Heart left ventricle (tissue), 16 donors: ENCODE measurements around the gene TMEM123. TPM values are rescaled to one million over a fixed set of nuclear protein-coding genes. Genes with fewer than 3 reads are reported as not detected.

Source experiments
- ATAC-seq, 4 donors: fragments of 200-7000 bp; cut with Tn5 transposase; one replicate each; pipeline ENCODE4 v1.9.1; 2020 to 2022; ENCODE audit warnings: moderate library complexity in 4 of 4, mild to moderate bottlenecking in 3 of 4, moderate number of reproducible peaks in 1 of 4
- DNase-seq, 5 donors: peaks; one replicate each; pipeline ENCODE4 v3.0.0-alpha.2; 2020
- H3K27ac ChIP-seq, 12 donors: fragments of 200-600 bp; sonication (generic) in 4 of 12; one replicate each; pipeline versions ENCODE4 v1.5.0 to v1.8.0; 2016 to 2022; ENCODE audit warnings: mild to moderate bottlenecking in 2 of 12
- H3K27me3 ChIP-seq, 9 donors: fragments of 200-600 bp; sonication (generic) in 2 of 9; one replicate each; pipeline versions ENCODE4 v1.5.1 to v1.8.0; 2016 to 2022; ENCODE audit warnings: mild to moderate bottlenecking in 3 of 9
- H3K36me3 ChIP-seq, 9 donors: fragments of 200-600 bp; sonication (generic) in 2 of 9; one replicate each; pipeline versions ENCODE4 v1.5.0 to v1.8.0; 2018 to 2022; ENCODE audit warnings: mild to moderate bottlenecking in 2 of 9
- H3K4me1 ChIP-seq, 12 donors: fragments of 200-600 bp; sonication (generic) in 4 of 12; one replicate each; pipeline versions ENCODE4 v1.5.0 to v1.8.0; 2016 to 2022; ENCODE audit warnings: mild to moderate bottlenecking in 3 of 12
- H3K4me3 ChIP-seq, 12 donors: fragments of 200-600 bp; sonication (generic) in 4 of 12; one replicate each; pipeline versions ENCODE4 v1.5.0 to v1.8.0; 2017 to 2022; ENCODE audit warnings: mild to moderate bottlenecking in 9 of 12, moderate library complexity in 4 of 12
- H3K9me3 ChIP-seq, 12 donors: fragments of 200-600 bp; sonication (generic) in 4 of 12; one replicate each; pipeline versions ENCODE4 v1.5.0 to v1.8.0; 2016 to 2022; ENCODE audit warnings: mild to moderate bottlenecking in 1 of 12
- CTCF ChIP-seq, 12 donors: fragments of 200-600 bp; sonication (generic) in 4 of 12; IDR thresholded peaks; one replicate each; pipeline versions ENCODE4 v1.5.0 to v1.8.0; 2018 to 2022; ENCODE audit warnings: antibody characterized with exemption in 12 of 12, mild to moderate bottlenecking in 5 of 12
- POLR2A ChIP-seq, 2 donors: fragments of 450-650 bp; IDR thresholded peaks; one replicate each; pipeline ENCODE4 v1.6.1; 2017; ENCODE audit warnings: antibody characterized with exemption in 2 of 2, mild to moderate bottlenecking in 2 of 2, moderate library complexity in 2 of 2
- WGBS, 4 donors: extraction: QIAGEN DNeasy Blood & Tissue Kit in 2 of 4; methylation state at CpG; one replicate each; pipeline versions ENCODE4 v1.1.5 to v1.1.7; 2013 to 2018; 5-methylcytosine and 5-hydroxymethylcytosine counted together
- intact Hi-C, 10 donors: fragments of 100-400 bp; cut with DNase I; formaldehyde crosslinking; loops; one replicate each; pipeline versions ENCODE4 v1.11.1 to v1.14.2; 2022
- polyA plus RNA-seq, 2 donors: library from polyadenylated mRNA; stranded (reverse); fragments of 200-250 nt; gene quantifications; one replicate each; pipeline ENCODE4 v1.2.3, GENCODE V29; 2013
- total RNA-seq, 9 donors: library from RNA; depleted of rRNA in 2 of 9; stranded (reverse); fragments of >200 nt in 2 of 9; fragmentation: NEBNext Ultra II Directional in 3 of 9; extraction: Animal tissue kit (Norgen Biotek cat#: 25700) in 3 of 9; gene quantifications; one replicate each; pipeline versions ENCODE4 v1.1.0 to v1.2.4, GENCODE V29; 2016 to 2023
- donor health status: ischemic (EF 13 %, LVEDD 7.1; RV severe dilation, severe dysfunction).
- donor health status: healthy with polysubstance abuse.
- donor health status: DM: no; HTN: yes; CAD: no.
- donor health status: DM: no; HTN: no; CAD: no.
- donor health status: ischemic (EF 25% LVEDD 6.9; RV normal size, moderate dysfunction).
- donor health status: ischemic (EF 25% LVEDD 5.7; RV mildly dilated, moderate dysfunction).
- donor health status: healthy.
- donor health status: DM: yes; HTN: yes; CAD: no.
- donor health status: ischemic (EF 35%, LVEDD 5.7; RV mildly dilated, moderate dysfunction).
- donor health status: nonischemic (EF 11% LVEDD 7.7; RV severe dilation, severe dysfunction).
- donor health status: DM: yes; HTN: yes; CAD: no.
- donor health status: PGD.
- donor health status: ischemic (EF 29% LVEDD 5.4; RV normal size, mild dysfunction).
- donor health status: nonischemic (EF 23%, LVEDD 6.1; RV moderate dilation, normal function).

TMEM123 gene
- total and polyA plus RNA-seq, 11 donors: 25.0 to 116 (median 75.6) TPM

DNA sequence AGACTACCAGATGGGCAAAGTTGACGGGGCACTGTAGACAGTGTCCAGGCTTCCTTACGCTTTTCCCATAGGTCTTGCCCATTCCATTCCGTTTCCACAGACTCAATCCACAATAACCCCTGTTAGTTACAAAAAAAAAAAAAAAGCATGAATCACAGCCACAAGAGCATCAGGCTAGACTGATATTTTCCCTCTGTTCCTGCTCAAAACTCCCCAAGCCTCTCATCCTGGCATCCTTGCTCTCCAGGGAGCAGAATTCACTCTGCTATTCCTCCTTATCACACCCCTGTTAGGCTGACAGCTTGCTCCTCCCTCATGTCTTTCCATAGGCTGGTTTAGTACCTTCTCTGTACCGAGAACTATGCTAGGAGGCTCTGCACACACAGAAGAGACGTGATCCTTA lies 42.2 kb downstream of the TMEM123 start:
- ATAC-seq (peak in 3 of 4 donors; percentile 13 to 33 (median 31)), DNase-seq (no peak)
- TF ChIP-seq POLR2A (IDR thresholded peaks at IDR 0.05) (no peak), CTCF (IDR thresholded peaks at IDR 0.05) (no peak)
- Histone ChIP-seq H3K27ac (no peak overlapping the region), H3K4me1 (peaks cover 0 to 42% (median 7%) of the 10 kb centered on the region in 12 donors), H3K27me3 (no peaks in the 10 kb centered on the region), H3K9me3 (no peaks in the 10 kb centered on the region), H3K4me3 (no peak overlapping the region), H3K36me3 (peaks cover 0 to 15% (median 4%) of the 10 kb centered on the region in 9 donors)
- intact Hi-C loops: no loop called here
- WGBS, 4 donors: 57 to 68% (median 66%) methylated on average over 5 of the region's 5 CpGs

DNA sequence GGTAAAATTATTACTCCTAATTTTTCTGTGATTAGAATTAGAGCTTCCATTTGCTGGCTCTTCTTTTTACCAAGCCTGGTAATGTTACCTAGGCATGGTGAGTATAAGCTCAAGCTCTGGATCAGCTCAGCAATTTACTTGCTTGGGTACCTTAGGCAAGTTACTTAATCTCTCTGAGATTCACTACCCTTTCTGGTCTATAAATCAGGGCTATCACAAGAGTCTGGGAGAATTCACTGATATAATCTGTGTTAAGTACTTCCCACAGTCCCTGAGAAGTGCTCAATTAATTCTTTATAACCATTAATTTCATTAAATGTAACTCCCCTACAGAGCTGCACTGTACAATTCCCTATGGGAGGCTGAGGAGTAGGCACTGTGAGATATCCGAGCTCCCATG lies 44.2 kb downstream of the TMEM123 start:
- H3K9me3 ChIP-seq: no peaks in the 10 kb centered on the region
- H3K27ac ChIP-seq: no peak overlapping the region
- H3K36me3 ChIP-seq: peaks cover 0 to 29% (median 15%) of the 10 kb centered on the region in 9 donors
- H3K27me3 ChIP-seq: no peaks in the 10 kb centered on the region
- peaks cover 0 to 44% (median 7%) of the 10 kb centered on the region in 12 donors for H3K4me1 ChIP-seq
- H3K4me3 ChIP-seq: no peak overlapping the region
- DNase-seq (no peak), ATAC-seq (no peak)
- WGBS, 4 donors: 80 to 96% (median 94%) methylated on average over 1 of the region's 1 CpG
- no peak for TF ChIP-seq POLR2A (IDR thresholded peaks at IDR 0.05)
- TF ChIP-seq CTCF (IDR thresholded peaks at IDR 0.05): no peak
- intact Hi-C loops: no loop called here

DNA sequence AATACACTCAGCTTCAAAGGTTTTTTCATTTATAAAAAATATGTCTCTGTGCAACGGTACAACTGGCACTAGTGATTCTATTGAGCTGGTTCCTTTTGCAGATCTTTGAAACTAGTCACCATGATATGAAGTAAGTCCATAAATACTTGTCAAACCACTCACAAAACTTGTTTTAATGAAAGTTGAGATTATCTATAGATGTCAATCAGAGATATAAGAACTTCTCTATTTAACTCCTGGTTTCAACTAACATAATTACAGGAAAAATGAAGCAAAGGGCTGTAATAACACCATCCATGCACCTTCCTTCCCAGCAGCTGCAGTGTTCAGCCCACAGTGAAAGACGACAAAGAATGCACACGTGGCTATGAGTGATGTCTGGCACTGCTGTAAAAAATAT lies 44.7 kb downstream of the TMEM123 start:
- no peak overlapping the region for H3K4me3 ChIP-seq
- peaks cover 0 to 34% (median 19%) of the 10 kb centered on the region in 9 donors for H3K36me3 ChIP-seq
- H3K4me1 ChIP-seq: peaks cover 0 to 49% (median 7%) of the 10 kb centered on the region in 12 donors
- H3K9me3 ChIP-seq: no peaks in the 10 kb centered on the region
- no peak overlapping the region for H3K27ac ChIP-seq
- ATAC-seq (no peak), DNase-seq (no peak)
- intact Hi-C loops: no loop called here
- no peaks in the 10 kb centered on the region for H3K27me3 ChIP-seq
- no peak for TF ChIP-seq CTCF (IDR thresholded peaks at IDR 0.05)
- TF ChIP-seq POLR2A (IDR thresholded peaks at IDR 0.05): no peak
- WGBS, 4 donors: 74 to 78% (median 75%) methylated on average over 3 of the region's 3 CpGs

- Histone ChIP-seq H3K4me1 (peaks cover 0 to 44% (median 7%) of the 10 kb centered on the region in 12 donors), H3K9me3 (no peaks in the 10 kb centered on the region), H3K27me3 (no peaks in the 10 kb centered on the region), H3K4me3 (no peak overlapping the region), H3K27ac (no peak overlapping the region), H3K36me3 (peaks cover 0 to 50% (median 29%) of the 10 kb centered on the region in 9 donors)
- no peak for ATAC-seq
- DNase-seq: no peak
- intact Hi-C loops: no loop called here
- WGBS, 4 donors: 95 to 100% (median 98%) methylated on average over 2 of the region's 2 CpGs
- TF ChIP-seq POLR2A (IDR thresholded peaks at IDR 0.05) (no peak), CTCF (IDR thresholded peaks at IDR 0.05) (no peak)
These were observed 46.5 kb downstream of the TMEM123 start for GRCh38 chr11:102406099-102406498.
